LoVo (cell line): ENCODE data around the gene SPATA31D4.

Experiments used
- DNase-seq: peaks from one replicate; pipeline ENCODE4 v3.0.0-alpha.2; 2016; ENCODE audit warnings: low spot score

Gene SPATA31D4

DNA sequence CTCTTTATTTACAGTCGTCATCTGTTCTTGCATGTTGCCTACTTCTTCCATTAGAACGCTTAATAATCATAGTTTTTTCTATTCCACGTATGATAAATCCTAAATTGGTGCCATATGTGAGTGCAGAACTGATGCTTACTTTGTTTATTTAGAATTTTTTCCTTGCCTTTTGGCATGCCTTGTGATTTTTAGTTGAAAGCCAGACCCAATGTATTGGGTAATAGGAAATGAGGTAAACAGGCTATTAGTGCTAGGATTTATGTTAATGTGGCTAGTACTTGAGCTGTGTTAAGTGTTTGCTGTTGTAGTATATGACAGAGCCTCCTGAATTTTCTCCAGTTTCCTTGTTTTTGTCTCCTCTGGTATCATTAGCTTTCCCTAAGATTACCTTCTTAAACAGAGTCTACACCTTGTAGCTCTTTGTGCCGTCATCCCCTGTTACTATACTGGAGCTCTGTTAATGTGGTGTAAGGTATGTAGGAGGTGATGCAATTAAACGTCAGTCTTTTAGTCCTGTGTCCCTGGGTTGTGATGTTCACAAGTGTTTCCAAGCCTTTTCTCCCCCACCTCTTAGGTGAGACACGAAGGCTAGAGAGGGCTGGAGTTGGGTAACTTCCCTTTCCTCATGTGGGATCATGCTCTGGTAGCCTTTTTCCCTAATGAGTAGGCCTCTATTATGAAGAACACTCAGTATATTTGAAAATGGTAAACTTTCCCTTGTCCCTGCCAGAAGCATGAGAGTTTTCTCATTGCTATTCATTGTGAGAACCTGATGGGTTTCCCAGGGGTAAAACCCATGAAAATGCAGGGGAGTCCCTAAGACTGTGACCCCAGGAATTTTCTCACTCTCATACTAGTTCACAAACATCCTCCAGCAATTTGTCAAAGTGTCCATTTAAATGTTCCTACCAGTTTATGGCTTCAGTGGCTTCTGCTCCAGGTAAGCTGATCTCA lies 36.3 kb downstream of the SPATA31D4 start:
- no peak for DNase-seq

DNA sequence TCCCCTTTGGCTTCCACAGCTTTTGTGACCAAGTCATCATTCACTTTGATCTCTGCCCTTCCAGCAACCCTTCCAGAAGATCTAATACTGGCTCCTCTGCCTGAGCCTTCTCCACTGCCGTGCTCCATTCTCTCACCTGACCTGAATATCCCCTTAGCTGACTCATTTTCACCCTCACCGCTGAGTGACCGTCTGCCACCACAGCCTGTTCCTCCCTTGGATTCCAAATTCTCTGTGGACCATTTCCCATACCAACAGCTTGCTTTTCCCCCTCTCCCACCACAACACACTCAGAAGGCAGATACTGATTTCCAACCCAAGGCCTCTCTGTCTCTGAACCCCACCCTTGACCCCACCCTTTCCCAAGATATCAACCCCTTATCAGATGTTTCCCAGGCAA lies 39.8 kb downstream of the SPATA31D4 start:
- DNase-seq = no peak

DNA sequence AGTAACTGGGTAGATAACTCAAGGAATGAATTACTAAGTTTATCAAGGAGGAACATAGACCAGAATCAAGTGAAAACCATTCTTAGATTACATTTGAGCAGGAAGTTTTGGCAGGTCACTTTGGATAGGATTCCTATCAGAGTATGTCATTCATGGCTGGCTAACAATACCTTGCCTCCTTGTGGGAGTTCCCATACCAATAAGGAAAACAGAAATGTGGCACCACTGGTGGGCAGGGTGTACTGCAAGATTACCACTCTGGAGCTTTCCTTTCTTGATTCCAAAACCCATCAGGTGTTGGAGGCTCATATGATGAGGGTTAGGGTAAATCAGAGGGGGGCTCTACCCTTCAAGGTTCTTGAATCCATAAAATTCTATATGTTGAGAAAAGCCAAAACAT lies 41.7 kb downstream of the SPATA31D4 start:
- no peak for DNase-seq

- no peak for DNase-seq
Measured at GRCh38 chr9:81971727-81972126, 43.5 kb downstream of the SPATA31D4 start.

DNA sequence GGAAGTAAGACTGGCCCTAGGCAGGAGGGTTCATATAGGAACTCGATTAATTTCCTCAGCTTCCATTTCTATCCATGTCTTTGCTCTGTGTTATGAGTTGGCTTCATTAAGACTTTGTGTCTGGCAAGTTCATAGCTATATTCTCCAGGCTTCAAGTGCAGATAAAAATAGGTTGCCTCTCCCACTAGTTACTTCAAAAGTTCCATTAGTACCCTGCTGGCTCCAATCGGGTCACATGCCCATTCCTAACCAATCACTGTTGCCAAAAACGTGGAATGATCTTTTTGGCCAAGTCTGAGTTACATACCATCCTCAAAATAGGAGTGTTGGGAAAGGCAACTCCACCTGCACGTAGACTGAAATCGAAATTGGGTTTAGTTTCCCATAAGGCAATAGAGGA lies 46.5 kb downstream of the SPATA31D4 start:
- DNase-seq = no peak

- DNase-seq = no peak
Measured at GRCh38 chr9:81976351-81976750, 48.1 kb downstream of the SPATA31D4 start.

GRCh38 chr9:81979196-81979595 lies 51.0 kb downstream of the SPATA31D4 start:
- no peak for DNase-seq

DNA sequence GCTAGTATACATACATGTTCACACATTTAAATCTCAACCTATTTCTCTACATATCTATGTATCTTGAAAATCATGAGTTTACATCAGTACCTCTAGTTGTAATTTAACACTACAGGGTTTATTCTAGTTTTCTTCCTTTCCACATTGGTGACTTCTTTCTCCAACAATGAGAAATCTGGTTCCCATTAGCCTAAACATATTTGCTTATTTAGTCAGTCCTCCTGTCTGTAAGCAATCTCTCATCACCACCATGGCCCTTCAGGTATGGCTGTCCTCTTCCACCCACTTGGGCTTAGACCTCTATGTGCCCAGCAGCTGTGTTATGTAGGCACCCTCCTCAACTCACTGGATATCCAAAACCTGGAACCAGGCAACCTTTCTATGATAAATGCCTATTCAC lies 52.3 kb downstream of the SPATA31D4 start:
- DNase-seq = no peak

DNA sequence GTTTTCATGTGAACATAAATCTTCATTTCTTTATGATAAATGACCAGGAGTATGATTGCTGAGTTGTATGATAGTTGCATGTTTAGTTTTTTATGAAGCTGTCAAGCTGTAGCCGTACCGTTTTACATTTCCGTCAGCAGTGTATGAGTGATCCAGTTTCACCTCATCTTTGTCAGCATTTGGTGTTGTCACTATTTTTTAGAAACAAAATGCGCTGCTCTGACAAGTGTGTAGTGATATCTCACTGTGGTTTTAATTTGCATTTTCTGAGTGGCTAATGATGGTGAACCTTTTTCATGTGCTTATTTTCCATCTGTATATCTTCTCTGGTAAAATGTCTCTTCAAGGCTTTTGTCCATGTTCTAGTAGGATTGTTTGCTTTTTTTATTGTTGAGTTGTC lies 53.7 kb downstream of the SPATA31D4 start:
- DNase-seq = no peak
